ENCODE results near the gene RAMP3. TPM values are rescaled to one million over a fixed set of nuclear protein-coding genes. Genes with fewer than 3 reads are reported as not detected.

Gene RAMP3
- polyA plus RNA-seq, 2 of the 4 experiments (the other 2 are of a cell fraction), result not detected

- ChIA-PET POLR2A (no interaction called here), CTCF (interaction anchor here (0.9 kb wide), 1 partner anchor 9 kb away, joined by 6 read pairs; no protein-coding TSS in a partner anchor)
- H3K9me3 ChIP-seq, result no peaks in the 10 kb centered on the region
- H3K27ac ChIP-seq, result no peak overlapping the region
- no peaks in the 10 kb centered on the region for H3K4me1 ChIP-seq
- FAIRE-seq (no peak), DNase-seq (ENCODE audit: low read depth in 1 of 2, low spot score in 1 of 2) (no peak), ATAC-seq (no peak)
- no peak overlapping the region for H3K4me3 ChIP-seq
- no peak overlapping the region for H3K4me2 ChIP-seq
- 63% methylated on average over 8 of the region's 8 CpGs for WGBS (ENCODE audit: missing lambda C conversion rate)
- TF ChIP-seq HDAC2 (IDR thresholded peaks at IDR 0.05), result no peak
- no peak for TF ChIP-seq PBX3 (IDR thresholded peaks at IDR 0.05)
- TF ChIP-seq CHD4 (IDR thresholded peaks at IDR 0.05; ENCODE audit: borderline replicate concordance), result no peak
- no peak for TF ChIP-seq TFCP2L1 (CRISPR knock-in tag; IDR thresholded peaks at IDR 0.05)
- no peak for TF ChIP-seq MYC (IDR thresholded peaks at IDR 0.05; ENCODE audit: borderline replicate concordance, low read length)
- TF ChIP-seq RFX5 (IDR thresholded peaks at IDR 0.05), result no peak
- no peak for TF ChIP-seq ELK1 (IDR thresholded peaks at IDR 0.05; ENCODE audit: low read depth, low read length)
- TF ChIP-seq ESRRA (IDR thresholded peaks at IDR 0.05; ENCODE audit: borderline replicate concordance, low read length), result no peak
- TF ChIP-seq CBX2 (IDR thresholded peaks at IDR 0.05; ENCODE audit: borderline replicate concordance, low read depth), result no peak
- no peak for TF ChIP-seq CBX8 (IDR thresholded peaks at IDR 0.05)
- TF ChIP-seq HOXA7 (CRISPR knock-in tag; IDR thresholded peaks at IDR 0.05), result no peak
- TF ChIP-seq EHMT2 (IDR thresholded peaks at IDR 0.05; ENCODE audit: low read depth), result no peak
- no peak for TF ChIP-seq BCL3 (IDR thresholded peaks at IDR 0.05)
- no peak for TF ChIP-seq MAZ (IDR thresholded peaks at IDR 0.05; ENCODE audit: borderline replicate concordance, low read depth, low read length)
- no peak for TF ChIP-seq ZSCAN20 (CRISPR knock-in tag; IDR thresholded peaks at IDR 0.05)
- TF ChIP-seq FOSL2 (IDR thresholded peaks at IDR 0.05), result no peak
- TF ChIP-seq FOSL2 (CRISPR knock-in tag; IDR thresholded peaks at IDR 0.05), result no peak
These were observed 24.8 kb upstream of the RAMP3 start for GRCh38 chr7:45132708-45133320.

- ChIA-PET POLR2A (no interaction called here), CTCF (interaction anchor here (0.9 to 1.0 kb wide), 2 partner anchors 9 to 417 kb away, joined by 3 to 6 read pairs; no protein-coding TSS in a partner anchor)
- Histone ChIP-seq H3K4me2 (no peak overlapping the region), H3K9me3 (no peaks in the 10 kb centered on the region), H3K4me1 (no peaks in the 10 kb centered on the region), H3K4me3 (no peak overlapping the region), H3K27ac (no peak overlapping the region)
- 69% methylated on average over 4 of the region's 4 CpGs for whole genome bisulfite sequencing (ENCODE audit: missing lambda C conversion rate)
- FAIRE-seq (no peak), DNase-seq (ENCODE audit: low read depth in 1 of 2, low spot score in 1 of 2) (no peak), ATAC-seq (no peak)
- TF ChIP-seq JUN (IDR thresholded peaks at IDR 0.05), result no peak
These were observed 24.2 kb upstream of the RAMP3 start for GRCh38 chr7:45133352-45133751.

- Histone ChIP-seq H3K9me3 (no peaks in the 10 kb centered on the region), H3K4me3 (no peak overlapping the region), H3K4me2 (no peak overlapping the region), H3K4me1 (no peaks in the 10 kb centered on the region), H3K27ac (no peak overlapping the region)
- POLR2A ChIA-PET, result no interaction called here
- no peak for DNase-seq (ENCODE audit: low read depth in 1 of 2, low spot score in 1 of 2)
- TF ChIP-seq EP300 (IDR thresholded peaks at IDR 0.05), result no peak
- no peak for TF ChIP-seq FOXS1 (CRISPR knock-in tag; IDR thresholded peaks at IDR 0.05)
- no peak for TF ChIP-seq USF2 (IDR thresholded peaks at IDR 0.05)
- no peak for TF ChIP-seq CHD4 (IDR thresholded peaks at IDR 0.05; ENCODE audit: borderline replicate concordance)
- no peak for TF ChIP-seq ELK1 (IDR thresholded peaks at IDR 0.05; ENCODE audit: low read depth, low read length)
- no peak for TF ChIP-seq POLR2A (IDR thresholded peaks at IDR 0.05; ENCODE audit: low read length)
- no peak for TF ChIP-seq HOXA7 (CRISPR knock-in tag; IDR thresholded peaks at IDR 0.05)
- no peak for TF ChIP-seq MYC (IDR thresholded peaks at IDR 0.05; ENCODE audit: borderline replicate concordance, low read length)
- TF ChIP-seq ZSCAN20 (CRISPR knock-in tag; IDR thresholded peaks at IDR 0.05), result no peak
- no peak for TF ChIP-seq HOXB5 (CRISPR knock-in tag; IDR thresholded peaks at IDR 0.05)
- TF ChIP-seq FOSB (CRISPR knock-in tag; IDR thresholded peaks at IDR 0.05), result no peak
- no peak for TF ChIP-seq CBX2 (IDR thresholded peaks at IDR 0.05; ENCODE audit: borderline replicate concordance, low read depth)
- TF ChIP-seq TP53 (CRISPR knock-in tag; IDR thresholded peaks at IDR 0.05), result no peak
- no peak for TF ChIP-seq EHMT2 (IDR thresholded peaks at IDR 0.05; ENCODE audit: low read depth)
- TF ChIP-seq CBX8 (IDR thresholded peaks at IDR 0.05), result no peak
- TF ChIP-seq NR3C1 (IDR thresholded peaks at IDR 0.05), result no peak
- TF ChIP-seq RAD21 (conservative IDR thresholded peaks at IDR 0.05 in 1 of 2, IDR thresholded peaks at IDR 0.05 in 1 of 2), result no peak
- no peak for TF ChIP-seq ZC3H11A (IDR thresholded peaks at IDR 0.05)
- no peak for TF ChIP-seq NFE2L2 (conservative IDR thresholded peaks at IDR 0.05; ENCODE audit: low read length)
- TF ChIP-seq JUN (IDR thresholded peaks at IDR 0.05), result no peak
- 72% methylated on average over 6 of the region's 7 CpGs for WGBS (ENCODE audit: missing lambda C conversion rate)
- CTCF ChIA-PET, result interaction anchor here (0.9 to 4.2 kb wide), 3 partner anchors 10 to 418 kb away, joined by 3 to 28 read pairs (median 6); no protein-coding TSS in a partner anchor
- no peak for FAIRE-seq
- no peak for ATAC-seq
These were observed 23.7 kb upstream of the RAMP3 start for GRCh38 chr7:45133877-45134276.

All from A549 (cell line).